Measurements from ENCODE around the gene GOLGA7B. TPM values are rescaled to one million over a fixed set of nuclear protein-coding genes. Genes with fewer than 3 reads are reported as not detected.
"Not testable (repeated sequence)": the region's sequence is repeated elsewhere in the genome, so short reads cannot be mapped to it uniquely, and the experiment has no call there.

The GOLGA7B gene
- total RNA-seq, 1 donor from 2014 or later: 0.32 TPM

DNA sequence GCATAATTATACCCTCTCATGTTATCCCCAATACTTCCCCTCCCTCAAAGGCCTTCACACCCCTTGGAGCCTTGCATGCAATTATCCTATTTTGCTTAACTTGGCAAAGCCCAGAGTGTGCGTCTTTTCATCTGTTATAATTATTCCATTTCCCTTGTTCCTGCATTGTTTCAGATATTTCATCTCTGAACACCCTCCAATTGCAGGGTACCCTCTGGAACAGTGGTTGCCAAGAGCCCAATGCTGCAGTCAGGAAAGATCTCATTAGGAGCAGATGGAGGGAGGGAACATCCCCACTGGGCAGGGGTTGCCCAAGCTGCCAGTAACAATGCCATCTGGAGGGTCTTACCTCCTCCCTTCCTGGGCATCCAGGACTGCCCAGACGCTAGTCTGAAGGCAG is 18.4 kb upstream of the GOLGA7B start:
- no peak for DNase-seq (ENCODE audit: low spot score)

DNA sequence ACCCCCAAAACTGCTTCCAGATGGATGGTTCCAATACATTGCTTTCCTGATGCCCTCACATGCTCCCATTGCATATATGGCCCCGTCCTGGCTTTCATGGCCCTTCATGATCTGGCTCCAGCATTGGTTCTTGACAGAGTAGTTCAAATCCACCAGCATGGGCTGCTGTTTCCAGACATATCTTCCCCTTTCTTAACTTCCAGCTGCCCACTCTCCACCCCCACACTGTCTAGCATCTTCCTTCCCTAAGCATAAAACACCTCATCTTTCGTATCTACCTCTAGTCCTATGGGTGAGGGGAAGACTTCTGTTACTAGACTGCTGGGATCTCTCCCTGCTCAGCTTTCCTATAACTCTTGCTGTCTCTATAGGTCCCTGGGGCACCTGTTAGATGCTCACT is 13.2 kb upstream of the GOLGA7B start:
- no peak for DNase-seq (ENCODE audit: low spot score)

DNA sequence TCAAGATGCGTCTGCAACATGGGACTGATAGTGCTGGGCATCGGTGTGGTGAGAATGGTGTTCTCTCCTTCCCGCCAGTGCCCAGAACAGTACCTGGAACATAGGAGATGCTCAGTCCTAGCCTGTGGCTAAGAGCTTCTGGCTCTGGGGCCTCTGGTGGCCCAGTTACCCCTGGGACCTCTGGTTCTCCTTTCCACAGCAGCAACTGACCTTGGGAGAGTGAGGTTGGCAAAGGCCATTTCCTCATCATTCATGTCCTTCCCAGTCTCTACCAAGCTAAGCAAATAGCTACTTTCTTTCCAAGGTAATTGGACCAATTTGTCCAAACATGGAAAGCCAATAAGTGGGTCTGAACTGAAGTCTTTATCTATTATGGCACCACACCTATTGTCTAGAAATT is 11.6 kb upstream of the GOLGA7B start:
- DNase-seq (ENCODE audit: low spot score): peak; percentile 24

DNA sequence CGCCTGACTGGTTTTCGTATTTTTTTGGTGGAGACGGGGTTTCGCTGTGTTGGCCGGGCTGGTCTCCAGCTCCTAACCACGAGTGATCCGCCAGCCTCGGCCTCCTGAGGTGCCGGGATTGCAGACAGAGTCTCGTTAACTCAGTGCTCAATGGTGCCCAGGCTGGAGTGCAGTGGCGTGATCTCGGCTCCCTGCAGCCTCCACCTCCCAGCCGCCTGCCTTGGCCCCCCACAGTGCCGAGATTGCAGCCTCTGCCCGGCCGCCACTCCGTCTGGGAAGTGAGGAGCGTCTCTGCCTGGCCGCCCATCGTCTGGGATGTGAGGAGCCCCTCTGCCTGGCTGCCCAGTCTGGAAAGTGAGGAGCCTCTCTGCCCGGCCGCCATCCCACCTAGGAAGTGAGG is 8.5 kb upstream of the GOLGA7B start:
- peak; percentile 2 for DNase-seq (ENCODE audit: low spot score)

DNA sequence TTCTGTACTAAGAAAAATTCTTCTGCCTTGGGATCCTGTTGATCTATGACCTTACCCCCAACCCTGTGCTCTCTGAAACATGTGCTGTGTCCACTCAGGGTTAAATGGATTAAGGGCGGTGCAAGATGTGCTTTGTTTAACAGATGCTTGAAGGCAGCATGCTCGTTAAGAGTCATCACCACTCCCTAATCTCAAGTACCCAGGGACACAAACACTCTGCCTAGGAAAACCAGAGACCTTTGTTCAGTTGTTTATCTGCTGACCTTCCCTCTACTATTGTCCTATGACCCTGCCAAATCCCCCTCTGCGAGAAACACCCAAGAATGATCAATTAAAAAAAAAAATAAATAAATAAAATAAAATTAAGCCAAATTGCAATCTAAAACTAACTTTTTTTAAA is 7.5 kb upstream of the GOLGA7B start:
- DNase-seq (ENCODE audit: low spot score): not testable (repeated sequence)

DNA sequence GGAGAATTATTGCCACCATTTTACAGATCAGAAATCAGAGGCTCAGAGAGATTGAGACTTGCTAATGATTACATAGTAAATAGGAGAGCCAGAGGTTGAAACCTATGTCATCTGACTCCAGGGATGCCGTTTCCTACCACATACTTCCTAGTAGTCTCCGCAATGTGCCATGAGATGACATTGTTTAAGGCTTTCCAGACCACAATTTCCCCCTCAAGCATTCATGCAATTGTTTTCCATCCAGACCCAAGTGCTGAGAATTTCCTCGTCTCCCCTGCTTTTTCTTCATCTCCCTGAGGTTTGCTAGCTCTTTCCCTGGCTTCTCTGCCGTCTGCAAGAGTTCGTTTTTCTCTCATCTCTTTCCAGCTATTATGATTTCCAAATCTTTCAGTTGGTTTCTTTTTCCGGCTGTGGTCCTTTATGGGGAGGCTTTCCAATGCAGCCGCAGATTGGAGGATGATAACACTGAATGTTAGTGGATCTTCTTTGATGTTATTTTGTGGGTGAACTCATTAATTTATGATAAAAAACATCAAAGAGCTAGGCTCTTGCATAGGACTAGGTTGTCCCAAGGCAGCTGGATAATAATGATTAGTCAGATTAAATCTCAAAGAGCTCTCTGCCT is 6.9 kb upstream of the GOLGA7B start:
- peak; percentile 1 for DNase-seq (ENCODE audit: low spot score)

DNA sequence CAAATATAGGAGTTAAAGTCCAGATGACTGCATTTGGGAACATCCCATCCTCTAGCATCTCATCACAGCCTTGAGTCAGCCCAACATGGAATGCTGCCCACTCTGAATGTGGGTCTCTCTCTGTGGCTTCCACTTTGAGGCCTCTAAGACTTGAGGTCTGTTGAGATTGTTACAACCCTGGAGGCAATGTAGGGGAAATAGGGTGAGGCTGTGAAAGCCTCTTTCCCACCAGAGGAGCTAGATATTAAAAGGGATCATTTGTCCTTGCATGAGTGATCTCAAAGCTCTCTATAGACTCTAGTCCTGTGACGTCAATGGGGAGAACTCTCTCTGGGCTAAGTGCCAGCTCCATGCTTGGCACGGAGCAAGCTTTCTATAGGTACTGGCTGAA is 6.4 kb upstream of the GOLGA7B start:
- peak; percentile 30 for DNase-seq (ENCODE audit: low spot score)

DNA sequence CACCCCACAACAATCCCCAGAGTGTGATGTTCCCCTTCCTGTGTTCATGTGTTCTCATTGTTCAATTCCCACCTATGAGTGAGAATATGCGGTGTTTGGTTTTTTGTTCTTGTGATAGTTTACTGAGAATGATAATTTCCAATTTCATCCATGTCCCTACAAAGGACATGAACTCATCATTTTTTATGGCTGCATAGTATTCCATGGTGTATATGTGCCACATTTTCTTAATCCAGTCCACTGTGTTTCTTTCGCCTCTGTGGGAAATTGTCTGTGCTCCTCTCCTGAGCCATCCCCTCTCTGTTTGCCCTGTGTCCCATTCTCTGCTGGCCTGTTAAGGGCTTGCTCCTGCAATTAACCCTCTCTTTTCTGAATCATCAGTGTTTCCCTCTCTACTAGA is 5.7 kb upstream of the GOLGA7B start:
- peak; percentile 1 for DNase-seq (ENCODE audit: low spot score)

DNA sequence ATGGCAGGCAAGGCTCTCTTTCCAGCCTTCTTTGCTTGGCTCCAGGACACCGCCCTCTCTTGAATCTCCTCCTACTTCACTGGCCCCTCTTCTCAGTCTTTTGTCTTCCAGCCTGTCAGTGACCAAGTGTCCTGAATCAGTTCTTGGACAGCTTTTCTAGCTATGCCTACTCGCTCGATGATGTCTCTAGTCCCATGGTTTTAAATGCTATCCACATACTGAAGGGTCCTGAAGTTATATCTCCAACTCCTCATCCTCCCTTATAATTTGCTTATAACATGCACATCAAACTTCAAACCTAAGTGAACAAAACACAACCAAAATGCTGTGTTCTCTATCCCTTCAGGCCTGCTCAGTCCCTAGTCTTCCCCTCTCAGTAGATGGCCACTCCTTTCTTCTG is 5.0 kb upstream of the GOLGA7B start:
- peak; percentile 28 for DNase-seq (ENCODE audit: low spot score)

DNA sequence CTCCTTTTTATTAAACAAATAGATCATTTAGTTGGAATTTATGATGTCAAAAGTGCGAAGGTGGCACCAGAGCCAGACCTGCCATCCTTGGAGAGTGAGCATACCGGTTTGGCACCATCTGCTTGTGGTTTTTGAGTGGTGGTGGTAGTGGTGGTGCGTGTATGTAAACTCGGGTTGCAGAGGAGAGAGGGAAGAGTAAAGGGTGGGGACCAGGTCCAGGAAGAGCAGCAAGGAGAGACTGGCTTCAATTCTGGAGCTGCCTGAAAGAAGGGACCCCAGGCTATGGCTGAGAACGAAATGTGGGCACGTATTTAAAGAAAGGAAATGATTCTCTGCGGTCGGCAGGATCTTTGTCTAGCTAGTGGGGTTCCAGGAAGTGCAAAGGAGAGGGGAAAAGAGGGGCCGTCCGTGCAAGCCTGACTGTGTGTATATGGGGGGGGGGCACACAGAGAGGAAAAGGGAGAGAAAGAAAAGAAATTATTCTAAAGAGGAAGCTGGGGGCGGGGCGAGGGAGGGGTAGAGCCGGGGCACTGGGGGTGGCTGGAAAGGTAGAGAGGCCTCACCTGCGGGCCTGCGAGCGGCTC is 448 bp upstream of the GOLGA7B start:
- DNase-seq (ENCODE audit: low spot score): no peak

DNA sequence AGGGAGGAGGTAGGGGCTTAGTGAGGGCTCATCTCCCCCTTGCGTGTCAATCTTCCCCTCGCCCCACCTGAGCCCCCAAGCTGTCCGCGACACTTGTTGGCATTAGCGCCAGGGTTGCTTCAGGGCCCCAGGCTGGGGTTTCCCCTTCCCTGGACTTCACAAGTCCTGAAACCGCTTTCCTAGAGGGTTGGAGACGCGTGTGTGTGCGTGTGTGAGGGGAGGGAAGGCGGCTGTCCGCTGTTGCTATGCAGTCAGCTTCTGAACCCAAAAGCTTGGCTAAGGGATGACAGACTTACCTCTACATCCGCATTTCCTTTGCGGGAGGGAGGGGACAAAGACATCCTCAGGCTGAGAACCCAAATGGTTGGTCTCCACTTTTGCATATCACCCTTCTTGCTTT is 803 bp downstream of the GOLGA7B start:
- DNase-seq (ENCODE audit: low spot score): no peak

DNA sequence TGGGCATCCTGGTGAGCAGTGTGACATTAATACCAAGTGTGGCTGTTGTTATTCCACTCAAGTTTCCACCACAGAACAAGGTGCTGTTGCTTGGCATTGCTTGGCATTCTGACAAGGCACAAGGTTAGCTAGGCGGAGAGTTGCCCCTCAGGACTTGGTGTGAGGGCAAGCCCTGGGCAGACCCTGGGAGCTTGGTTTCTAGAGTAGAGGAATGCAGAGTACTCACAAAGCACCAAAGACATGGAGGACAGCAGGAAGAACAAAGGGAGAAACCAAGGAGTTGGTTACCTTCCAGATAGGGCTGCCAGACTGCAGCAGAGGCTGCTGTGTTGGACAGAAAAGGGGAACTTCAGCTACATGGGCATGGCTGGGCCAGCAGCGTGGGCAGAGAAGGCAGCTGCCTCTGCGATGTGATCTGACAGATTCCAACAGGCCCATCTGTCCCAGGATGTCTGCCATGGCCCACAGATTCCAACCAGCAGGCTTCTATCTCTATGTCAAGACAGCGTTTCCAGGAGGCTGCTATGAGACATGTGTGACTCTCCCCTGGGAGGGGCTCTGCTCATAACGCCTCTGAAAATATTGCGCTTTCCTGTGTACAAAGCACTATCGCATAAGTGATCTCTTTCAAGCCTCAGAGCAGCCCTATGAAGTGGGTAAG is 1.8 kb downstream of the GOLGA7B start:
- no peak for DNase-seq (ENCODE audit: low spot score)

DNA sequence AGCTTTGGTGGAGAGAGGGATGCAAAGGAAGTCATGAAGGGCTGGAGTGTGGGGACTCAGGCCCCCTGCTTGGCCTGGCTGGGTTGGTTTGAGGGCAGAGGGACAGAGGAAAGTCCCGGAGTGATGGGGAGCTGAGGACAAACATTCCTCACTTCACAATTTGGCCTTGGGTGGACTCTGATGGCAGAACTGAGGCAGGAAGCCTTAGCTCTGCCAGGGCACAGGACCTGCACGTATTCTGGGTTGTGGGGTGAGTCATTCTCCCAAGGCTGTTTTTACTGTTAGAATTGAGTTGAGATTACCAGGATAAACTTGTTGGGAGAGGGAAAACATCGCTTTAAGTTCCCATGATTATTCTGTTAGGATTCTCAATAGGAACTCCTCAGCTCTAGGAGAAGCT is 2.6 kb downstream of the GOLGA7B start:
- no peak for DNase-seq (ENCODE audit: low spot score)

DNA sequence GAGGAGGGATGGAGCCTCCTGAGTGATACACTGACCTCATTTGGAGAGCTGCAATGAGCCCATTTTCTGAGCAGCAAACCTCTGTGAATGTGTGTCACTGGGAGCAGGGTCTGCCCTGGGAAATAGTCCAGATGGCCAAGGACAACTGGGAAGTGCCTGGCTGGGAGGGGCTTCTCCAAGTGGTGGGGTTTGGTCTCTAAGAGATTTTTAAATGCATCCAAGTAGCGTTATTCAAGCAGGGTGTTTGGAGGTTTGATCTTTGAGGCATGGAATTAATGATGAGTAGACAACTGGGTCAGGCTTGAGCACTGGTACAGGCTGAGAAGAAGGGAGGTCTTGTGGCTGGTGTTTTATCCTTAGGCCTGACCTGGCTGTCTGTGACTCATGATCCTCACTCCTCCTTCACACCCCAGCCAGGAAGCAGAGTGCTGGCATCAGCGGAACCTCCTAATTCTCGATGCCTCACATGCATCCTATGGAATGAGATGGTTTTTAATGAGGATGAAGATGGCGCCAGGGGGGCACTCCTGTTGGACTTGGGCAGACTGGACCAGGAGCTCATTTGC is 3.3 kb downstream of the GOLGA7B start:
- no peak for DNase-seq (ENCODE audit: low spot score)

DNA sequence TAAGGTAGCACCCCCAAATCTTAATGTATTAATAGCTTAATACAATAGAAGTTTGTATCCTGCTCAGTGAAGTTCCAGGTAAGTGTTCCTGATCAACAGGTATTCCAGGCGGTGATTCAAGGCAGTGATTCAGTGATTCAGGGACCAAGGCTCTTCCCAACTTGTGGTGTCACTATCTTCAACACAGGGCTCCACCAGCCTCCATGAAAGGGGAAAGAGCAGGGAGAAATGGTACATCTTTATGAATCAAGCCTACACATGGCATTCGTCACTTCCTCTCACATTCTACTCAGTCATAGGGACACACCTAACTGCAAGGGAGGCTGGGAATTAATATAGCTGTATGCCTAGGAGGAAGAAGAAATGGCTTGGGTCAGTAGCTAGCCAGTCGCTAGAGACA is 5.1 kb downstream of the GOLGA7B start:
- no peak for DNase-seq (ENCODE audit: low spot score)

DNA sequence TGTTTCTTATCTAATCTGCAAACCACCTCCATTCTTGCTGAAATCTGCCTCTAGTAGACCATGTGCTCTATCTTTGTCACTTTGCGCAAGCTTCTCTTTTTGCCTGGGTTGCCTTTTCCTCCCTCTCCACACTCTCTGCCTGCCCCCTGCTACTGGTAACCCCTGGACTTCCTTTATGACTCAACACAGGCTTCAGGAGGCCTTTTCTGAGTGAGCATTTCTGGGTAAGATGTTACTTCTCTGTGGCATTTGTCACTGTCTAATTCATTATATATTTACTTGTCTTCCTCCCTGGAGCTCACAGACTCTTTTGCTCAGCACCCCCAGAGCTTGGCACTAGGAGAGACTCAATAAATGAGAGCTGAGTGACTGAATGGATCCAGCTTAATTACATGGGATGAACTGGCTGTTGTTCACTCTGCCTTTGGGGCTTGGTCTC is 8.4 kb downstream of the GOLGA7B start:
- DNase-seq (ENCODE audit: low spot score): no peak

DNA sequence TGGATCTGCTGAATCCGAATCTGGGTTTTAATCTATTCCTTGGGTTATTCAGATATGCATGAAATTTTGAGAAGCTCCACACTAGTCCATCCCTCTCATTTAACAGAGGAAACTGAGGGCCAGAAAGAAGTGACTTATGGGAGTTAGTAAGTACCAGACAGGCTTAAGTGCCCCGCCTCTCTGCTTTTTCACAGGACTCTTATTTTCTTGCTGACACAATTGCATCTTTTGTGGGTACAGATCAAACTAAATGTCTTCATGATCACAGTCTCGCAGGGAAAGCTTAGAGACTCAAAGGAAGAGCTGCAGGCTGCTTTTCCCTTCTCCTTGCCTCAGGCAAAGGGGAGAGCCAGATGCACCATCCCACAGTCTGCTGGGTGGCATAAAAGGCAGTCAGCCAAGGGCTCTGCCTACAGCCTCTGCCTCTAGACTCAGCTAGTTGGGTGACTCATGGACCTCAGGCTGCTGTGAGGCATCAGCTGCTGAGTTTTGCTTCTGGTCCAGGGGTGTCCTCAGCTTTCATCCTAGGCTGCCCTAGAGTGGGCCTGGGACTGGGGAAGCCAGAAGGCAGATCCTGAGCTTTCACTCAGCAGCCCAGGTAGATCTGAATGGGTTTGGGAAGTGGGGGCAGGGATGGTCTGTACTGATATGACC is 11.6 kb downstream of the GOLGA7B start:
- DNase-seq (ENCODE audit: low spot score): peak; percentile 85

DNA sequence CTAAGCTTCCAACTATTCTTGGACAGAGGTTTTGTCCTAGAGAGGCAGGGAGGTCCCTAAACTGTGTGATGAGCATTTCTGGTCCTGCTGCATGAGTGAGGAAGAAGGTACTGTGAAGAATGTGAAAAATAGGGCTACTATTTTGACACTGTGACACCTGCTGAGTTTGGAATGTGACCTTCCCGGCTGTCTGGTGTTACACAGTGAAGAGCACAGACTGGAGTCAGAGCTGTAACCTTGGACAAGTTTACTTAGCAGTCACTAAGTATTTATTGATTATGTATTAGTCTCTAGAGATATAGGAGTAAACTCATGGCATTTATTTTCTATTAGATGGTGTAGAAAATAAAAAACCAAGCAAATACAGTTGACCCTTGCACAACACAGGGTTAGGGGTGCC is 12.3 kb downstream of the GOLGA7B start:
- peak; percentile 2 for DNase-seq (ENCODE audit: low spot score)

DNA sequence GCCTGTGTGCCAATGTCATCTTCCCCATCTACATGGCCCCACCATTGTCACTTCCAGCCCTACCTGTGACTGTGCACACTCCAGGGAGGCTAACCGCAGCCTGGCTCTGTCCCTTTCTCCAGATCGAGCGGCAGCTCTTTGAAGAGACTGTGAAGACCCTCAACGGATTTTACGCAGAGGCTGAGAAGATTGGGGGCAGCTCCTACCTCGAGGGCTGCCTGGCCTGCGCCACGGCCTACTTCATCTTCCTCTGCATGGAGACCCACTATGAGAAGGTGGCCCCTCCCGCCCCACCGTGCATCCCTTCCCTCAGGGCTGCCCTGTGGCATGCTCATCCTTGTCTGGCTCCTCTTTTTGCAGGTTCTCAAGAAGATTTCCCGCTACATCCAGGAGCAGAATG is 14.2 kb downstream of the GOLGA7B start:
- no peak for DNase-seq (ENCODE audit: low spot score)

DNA sequence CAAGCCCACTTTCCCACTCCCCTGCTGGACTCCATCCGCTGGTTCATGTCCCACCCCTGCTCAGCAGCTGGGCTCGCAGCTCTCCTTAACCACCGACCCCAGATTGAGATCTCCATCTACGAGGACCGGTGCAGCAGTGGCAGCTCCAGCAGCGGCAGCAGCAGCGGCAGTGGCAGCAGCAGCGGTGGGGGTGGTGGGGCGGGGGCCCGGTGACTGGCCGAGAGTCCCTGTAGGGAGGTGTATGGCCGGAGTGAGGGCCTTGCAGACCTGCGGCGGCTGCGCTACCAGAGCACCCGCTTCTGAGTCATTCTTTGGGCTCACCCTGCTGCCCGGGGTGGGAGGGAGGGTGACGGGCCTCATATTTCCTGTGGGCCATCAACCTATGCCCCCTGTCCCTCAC is 15.8 kb downstream of the GOLGA7B start:
- no peak for DNase-seq (ENCODE audit: low spot score)

DNA sequence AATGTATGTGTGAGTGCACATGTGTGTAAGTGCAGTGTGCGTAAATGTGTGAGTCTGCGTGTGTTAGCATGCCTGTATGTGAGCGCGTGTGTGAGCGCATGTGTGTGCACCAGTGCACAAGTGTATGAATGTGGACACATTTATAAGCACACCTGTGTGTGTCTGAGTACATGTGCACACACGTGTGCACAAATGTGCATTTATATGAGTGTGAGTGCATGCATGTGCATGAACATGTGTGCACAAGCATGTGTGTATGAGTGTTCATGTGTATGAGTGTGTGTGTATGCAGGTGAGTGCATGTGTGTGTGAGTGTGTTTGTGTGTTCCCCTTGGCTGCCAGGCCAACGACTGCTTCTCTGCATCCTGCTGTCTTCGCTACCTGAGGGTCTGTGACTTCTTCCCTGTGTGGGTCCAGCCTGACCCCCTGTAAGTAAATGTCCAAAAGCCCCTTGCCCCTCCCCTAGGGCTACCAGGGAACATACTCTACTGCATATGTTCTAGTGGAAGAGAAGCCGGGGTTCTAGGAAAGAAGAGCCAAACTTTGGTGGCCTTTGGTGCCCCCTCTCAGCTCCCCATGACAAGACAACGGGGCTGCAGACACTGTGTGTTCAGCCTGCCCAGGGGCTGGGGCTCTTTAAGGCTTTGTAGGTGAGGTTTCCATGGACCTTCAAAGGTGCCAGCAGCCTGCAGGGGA is 17.0 kb downstream of the GOLGA7B start:
- DNase-seq (ENCODE audit: low spot score): peak; percentile 57

All from mesenteric fat pad (tissue), 1 donor.